ENCODE measurements around the gene SLC36A3.
"Not testable (repeated sequence)": the region's sequence is repeated elsewhere in the genome, so short reads cannot be mapped to it uniquely, and the experiment has no call there.

Gene SLC36A3

DNA sequence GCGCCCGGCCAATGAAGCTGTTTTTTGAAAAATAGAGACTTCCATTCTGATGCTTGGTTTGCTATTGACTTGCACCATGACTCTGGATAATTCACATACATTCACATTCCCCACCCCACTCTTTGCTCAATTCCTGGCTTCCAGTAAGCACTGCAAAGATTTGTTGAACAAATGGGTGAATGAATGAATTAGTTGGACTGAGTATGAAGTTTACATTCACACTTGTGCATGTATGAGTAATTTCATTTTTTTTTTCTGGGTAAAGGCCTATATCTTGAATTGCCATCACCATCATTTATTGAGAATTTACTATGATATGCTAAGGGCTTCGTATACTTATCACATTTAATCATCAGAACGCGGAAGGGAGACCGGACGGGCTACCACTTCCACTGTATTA is 65.9 kb downstream of the SLC36A3 start:
- FAIRE-seq (peak; percentile 74), DNase-seq (ENCODE audit: insufficient read length, low spot score) (no peak)
- TF ChIP-seq POLR2A (IDR thresholded peaks at IDR 0.05; ENCODE audit: low read depth, low read length) (no peak), POU2F2 (IDR thresholded peaks at IDR 0.05; ENCODE audit: low read depth, low read length) (no peak), SPI1 (IDR thresholded peaks at IDR 0.05; ENCODE audit: low read depth, low read length) (no peak), PAX5 (IDR thresholded peaks at IDR 0.05; ENCODE audit: insufficient read depth, low read length, severe bottlenecking) (no peak), TAF1 (IDR thresholded peaks at IDR 0.05; ENCODE audit: low read depth, low read length) (no peak), POLR2AphosphoS5 (IDR thresholded peaks at IDR 0.05; ENCODE audit: low read depth, low read length) (no peak)

DNA sequence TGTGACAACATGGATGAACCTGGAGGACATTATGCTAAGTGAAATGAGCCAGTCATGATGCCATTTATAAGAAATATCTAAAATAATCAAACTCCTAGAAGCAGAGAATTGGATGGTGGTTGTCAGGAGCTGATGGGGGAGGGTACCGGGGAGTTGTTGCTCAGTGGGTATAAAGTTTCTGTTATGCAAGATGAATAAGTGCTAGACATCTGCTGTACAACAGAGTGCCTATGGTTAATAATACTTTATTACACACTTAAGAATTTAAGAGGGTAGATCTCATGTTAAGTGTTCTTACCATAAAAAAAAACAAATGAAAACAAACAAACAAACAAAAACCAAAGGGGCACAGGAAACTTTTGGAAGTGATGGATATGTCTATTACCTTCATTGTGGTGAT is 66.7 kb downstream of the SLC36A3 start:
- FAIRE-seq (no peak), DNase-seq (ENCODE audit: insufficient read length, low spot score) (no peak)
- no peak for TF ChIP-seq PAX5 (IDR thresholded peaks at IDR 0.05; ENCODE audit: insufficient read depth, low read length, severe bottlenecking)
- no peak for TF ChIP-seq POLR2A (IDR thresholded peaks at IDR 0.05; ENCODE audit: low read depth, low read length)
- no peak for TF ChIP-seq POU2F2 (IDR thresholded peaks at IDR 0.05; ENCODE audit: low read depth, low read length)
- no peak for TF ChIP-seq TAF1 (IDR thresholded peaks at IDR 0.05; ENCODE audit: low read depth, low read length)
- no peak for TF ChIP-seq POLR2AphosphoS5 (IDR thresholded peaks at IDR 0.05; ENCODE audit: low read depth, low read length)
- TF ChIP-seq SPI1 (IDR thresholded peaks at IDR 0.05; ENCODE audit: low read depth, low read length), result no peak

DNA sequence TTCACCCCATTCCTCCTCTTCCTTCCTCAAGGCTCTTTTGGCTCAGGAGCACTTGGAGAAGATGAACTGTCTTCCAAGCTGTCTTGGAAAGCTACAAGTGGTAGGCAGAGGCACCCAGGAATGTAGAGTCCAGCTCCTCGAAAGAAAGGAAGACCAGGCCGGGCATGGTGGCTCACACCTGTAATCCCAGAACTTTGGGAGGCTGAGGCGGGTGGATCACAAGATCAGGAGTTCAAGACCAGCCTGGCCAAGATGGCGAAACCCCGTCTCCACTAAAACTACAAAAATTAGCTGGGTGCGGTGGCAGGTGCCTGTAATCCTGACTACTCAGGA is 68.4 kb downstream of the SLC36A3 start:
- DNase-seq (ENCODE audit: insufficient read length, low spot score); FAIRE-seq: not testable (repeated sequence)

DNA sequence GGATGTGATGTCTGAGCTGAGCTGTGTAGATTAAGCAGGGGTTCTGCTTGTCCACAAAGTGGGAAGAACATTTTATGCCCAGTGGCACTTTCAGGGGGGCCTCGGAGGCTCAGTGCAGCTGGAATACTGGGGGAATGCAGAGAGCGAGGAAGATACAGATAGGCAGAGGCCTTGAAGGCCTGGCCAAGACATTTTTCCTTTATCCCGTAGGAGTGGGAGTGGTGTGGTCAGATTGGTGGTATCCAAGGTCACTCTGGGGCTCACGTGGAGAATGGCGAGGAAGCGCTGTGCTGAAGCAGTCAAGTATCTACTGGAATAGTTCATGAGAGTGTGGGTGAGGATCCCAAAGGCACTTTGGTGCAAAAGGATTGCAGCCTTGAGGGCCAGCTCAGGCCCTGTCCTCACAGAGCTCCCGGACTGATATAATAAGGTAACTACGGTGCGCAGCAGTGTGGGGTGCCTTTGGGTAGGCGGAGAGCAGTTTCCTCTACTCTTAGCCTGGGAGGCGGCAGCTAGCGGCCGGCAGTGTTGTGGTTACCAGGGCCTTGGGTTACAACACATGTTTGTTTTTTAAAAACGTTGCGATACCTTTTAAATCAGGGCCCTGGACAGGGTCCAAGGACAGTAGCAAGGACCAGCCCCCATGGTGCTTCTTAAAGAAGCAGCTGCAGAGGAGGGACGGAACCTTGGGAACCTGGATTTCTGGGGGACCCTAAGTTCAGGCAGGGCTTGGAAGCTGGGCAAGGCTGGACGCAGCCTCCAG is 68.9 kb downstream of the SLC36A3 start:
- peak; percentile 94 for FAIRE-seq
- TF ChIP-seq TAF1 (IDR thresholded peaks at IDR 0.05; ENCODE audit: low read depth, low read length), result peak; percentile 45; the same call in 1 of the 2 replicates
- TF ChIP-seq SPI1 (IDR thresholded peaks at IDR 0.05; ENCODE audit: low read depth, low read length), result no peak
- no peak for TF ChIP-seq PAX5 (IDR thresholded peaks at IDR 0.05; ENCODE audit: insufficient read depth, low read length, severe bottlenecking)
- peak; percentile 61; the same call in 1 of the 2 replicates for TF ChIP-seq POU2F2 (IDR thresholded peaks at IDR 0.05; ENCODE audit: low read depth, low read length)
- TF ChIP-seq POLR2AphosphoS5 (IDR thresholded peaks at IDR 0.05; ENCODE audit: low read depth, low read length), result no peak
- no peak for TF ChIP-seq POLR2A (IDR thresholded peaks at IDR 0.05; ENCODE audit: low read depth, low read length)

DNA sequence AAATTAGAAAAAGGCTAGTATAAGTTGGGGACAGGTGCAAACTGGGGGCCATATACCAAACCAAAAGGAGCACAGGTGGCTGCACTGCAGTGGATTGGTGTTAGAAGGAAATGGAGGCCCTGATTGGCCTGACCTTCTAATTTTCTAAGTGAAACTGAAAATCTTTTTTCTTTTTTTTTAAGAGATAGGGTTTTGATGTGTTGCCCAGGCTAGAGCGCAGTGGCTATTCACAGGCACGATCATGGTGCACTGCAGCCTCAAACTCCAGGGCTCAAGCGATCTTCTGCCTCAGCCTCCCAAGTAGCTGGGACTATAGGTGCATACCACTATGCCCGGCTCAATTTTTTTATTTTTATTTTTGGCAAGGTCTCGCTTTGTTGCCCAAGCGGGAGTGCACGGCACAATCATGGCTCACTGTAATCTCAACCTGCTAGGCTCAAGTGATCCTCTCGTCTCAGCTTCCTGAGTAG is 69.9 kb downstream of the SLC36A3 start:
- DNase-seq (ENCODE audit: insufficient read length, low spot score), result peak; percentile 39
- no peak for TF ChIP-seq POU2F2 (IDR thresholded peaks at IDR 0.05; ENCODE audit: low read depth, low read length)
- no peak; the same call in 1 of the 2 replicates for TF ChIP-seq TAF1 (IDR thresholded peaks at IDR 0.05; ENCODE audit: low read depth, low read length)
- no peak for TF ChIP-seq POLR2AphosphoS5 (IDR thresholded peaks at IDR 0.05; ENCODE audit: low read depth, low read length)
- TF ChIP-seq SPI1 (IDR thresholded peaks at IDR 0.05; ENCODE audit: low read depth, low read length), result no peak
- TF ChIP-seq POLR2A (IDR thresholded peaks at IDR 0.05; ENCODE audit: low read depth, low read length), result no peak
- TF ChIP-seq PAX5 (IDR thresholded peaks at IDR 0.05; ENCODE audit: insufficient read depth, low read length, severe bottlenecking), result no peak

More for the DNA sequence above, 68.9 kb downstream of the SLC36A3 start:
- DNase-seq (ENCODE audit: insufficient read length, low spot score), result peak; percentile 53

DNA sequence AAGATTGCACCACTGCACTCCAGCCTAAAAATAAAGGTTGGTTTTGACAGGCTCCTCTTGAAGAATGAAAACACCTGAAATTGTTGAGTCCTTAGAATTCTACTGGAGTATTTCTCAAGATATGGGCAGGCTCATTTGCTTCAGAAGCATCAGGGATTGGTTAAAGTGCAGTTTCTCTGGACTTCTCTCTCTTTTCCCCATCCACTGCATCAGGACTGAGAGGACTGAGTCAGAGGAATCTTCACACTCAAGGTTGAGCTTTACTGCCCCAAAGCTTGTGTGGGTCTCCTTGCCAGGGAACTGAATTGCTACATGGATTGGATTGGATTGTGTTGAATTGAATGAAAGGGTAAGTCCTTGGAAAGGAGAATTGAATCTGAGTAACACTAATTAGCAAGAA is 72.2 kb downstream of the SLC36A3 start:
- FAIRE-seq (peak; percentile 57), DNase-seq (ENCODE audit: insufficient read length, low spot score) (no peak)
- TF ChIP-seq POLR2A (IDR thresholded peaks at IDR 0.05; ENCODE audit: low read depth, low read length) (no peak), SPI1 (IDR thresholded peaks at IDR 0.05; ENCODE audit: low read depth, low read length) (no peak), POLR2AphosphoS5 (IDR thresholded peaks at IDR 0.05; ENCODE audit: low read depth, low read length) (no peak), TAF1 (IDR thresholded peaks at IDR 0.05; ENCODE audit: low read depth, low read length) (no peak), POU2F2 (IDR thresholded peaks at IDR 0.05; ENCODE audit: low read depth, low read length) (no peak), PAX5 (IDR thresholded peaks at IDR 0.05; ENCODE audit: insufficient read depth, low read length, severe bottlenecking) (no peak)

More for the DNA sequence above, 69.9 kb downstream of the SLC36A3 start:
- peak; percentile 89 for FAIRE-seq

DNA sequence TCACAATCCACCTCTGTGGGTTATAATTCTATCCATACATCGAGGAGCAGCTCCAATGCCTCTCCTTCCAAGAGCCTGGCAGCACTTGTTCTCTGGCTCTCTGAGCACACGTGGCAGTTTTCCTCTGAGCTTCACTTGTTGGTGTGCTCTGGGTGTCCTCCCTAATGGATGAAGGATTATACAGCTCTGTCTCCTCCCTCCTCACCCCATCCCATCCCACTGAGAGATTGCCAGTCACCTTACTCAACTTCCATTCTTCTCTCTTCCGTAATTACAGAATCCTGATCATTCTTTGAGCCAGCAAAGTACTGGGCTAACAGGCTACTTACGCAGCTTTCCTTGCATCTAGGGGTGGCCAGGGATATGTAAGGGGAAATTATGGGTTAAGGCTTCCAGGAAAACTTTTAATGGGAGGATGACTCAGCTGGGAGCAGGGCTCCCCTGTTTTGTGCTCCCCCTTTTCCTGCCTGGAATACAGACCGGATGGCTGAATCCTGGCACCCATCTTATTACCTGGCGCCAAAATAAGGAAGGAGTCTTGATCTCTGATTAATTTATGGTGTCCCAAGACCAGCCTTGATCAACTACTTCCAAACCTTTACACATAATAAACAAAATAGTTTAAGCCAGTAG is 73.4 kb downstream of the SLC36A3 start:
- FAIRE-seq, result no peak
- DNase-seq (ENCODE audit: insufficient read length, low spot score), result no peak
- TF ChIP-seq POLR2AphosphoS5 (IDR thresholded peaks at IDR 0.05; ENCODE audit: low read depth, low read length), result no peak
- TF ChIP-seq POU2F2 (IDR thresholded peaks at IDR 0.05; ENCODE audit: low read depth, low read length), result no peak
- TF ChIP-seq POLR2A (IDR thresholded peaks at IDR 0.05; ENCODE audit: low read depth, low read length), result no peak
- TF ChIP-seq SPI1 (IDR thresholded peaks at IDR 0.05; ENCODE audit: low read depth, low read length), result no peak
- no peak for TF ChIP-seq PAX5 (IDR thresholded peaks at IDR 0.05; ENCODE audit: insufficient read depth, low read length, severe bottlenecking)
- TF ChIP-seq TAF1 (IDR thresholded peaks at IDR 0.05; ENCODE audit: low read depth, low read length), result no peak

DNA sequence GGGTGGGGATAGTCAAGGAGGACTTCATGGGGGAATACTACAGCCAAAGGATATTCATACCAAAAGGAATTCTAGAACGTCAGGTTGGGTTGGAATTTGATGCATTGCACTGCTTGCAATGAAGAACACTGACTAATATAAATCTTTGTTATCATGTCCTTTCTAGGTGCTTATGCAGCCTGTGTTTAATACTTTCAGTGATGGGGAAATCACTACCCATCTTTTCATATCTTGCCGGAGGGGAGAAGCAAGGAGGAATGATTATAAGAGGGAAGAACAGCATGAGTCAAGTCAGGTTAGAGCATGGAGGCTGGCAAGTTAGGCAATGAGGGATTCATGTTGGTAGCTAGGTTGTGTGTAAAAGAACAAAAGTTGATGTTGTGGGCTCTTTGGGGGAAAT is 74.6 kb downstream of the SLC36A3 start:
- FAIRE-seq (no peak), DNase-seq (ENCODE audit: insufficient read length, low spot score) (no peak)
- TF ChIP-seq POLR2A (IDR thresholded peaks at IDR 0.05; ENCODE audit: low read depth, low read length), result no peak
- TF ChIP-seq POU2F2 (IDR thresholded peaks at IDR 0.05; ENCODE audit: low read depth, low read length), result no peak
- no peak for TF ChIP-seq TAF1 (IDR thresholded peaks at IDR 0.05; ENCODE audit: low read depth, low read length)
- no peak for TF ChIP-seq POLR2AphosphoS5 (IDR thresholded peaks at IDR 0.05; ENCODE audit: low read depth, low read length)
- TF ChIP-seq SPI1 (IDR thresholded peaks at IDR 0.05; ENCODE audit: low read depth, low read length), result no peak
- no peak for TF ChIP-seq PAX5 (IDR thresholded peaks at IDR 0.05; ENCODE audit: insufficient read depth, low read length, severe bottlenecking)

DNA sequence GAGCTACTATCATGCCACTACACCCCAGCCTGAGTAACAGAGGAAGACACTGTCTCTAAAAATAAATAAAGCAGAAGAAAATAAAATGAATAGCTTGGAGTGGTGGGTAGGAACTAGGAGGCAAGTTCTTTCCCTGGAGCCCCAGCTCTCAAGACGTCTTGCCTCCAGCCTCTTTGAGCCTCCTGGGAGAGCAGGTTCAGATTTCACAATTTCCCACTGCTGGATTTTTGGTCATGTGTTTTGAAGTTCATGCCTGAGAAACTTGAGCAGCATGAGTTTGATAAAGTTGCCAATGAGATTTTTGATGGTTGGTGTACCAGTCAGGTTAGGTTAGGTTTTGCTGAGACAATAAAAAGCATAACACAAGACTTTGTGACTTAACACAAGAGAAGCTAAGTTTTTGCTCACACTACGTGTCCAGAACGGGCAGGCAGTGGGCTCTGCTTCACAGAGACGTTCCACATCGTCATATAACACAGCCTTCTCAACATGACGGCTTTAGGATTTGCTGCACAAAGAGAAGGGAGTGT is 75.6 kb downstream of the SLC36A3 start:
- FAIRE-seq (no peak), DNase-seq (ENCODE audit: insufficient read length, low spot score) (no peak)
- no peak for TF ChIP-seq SPI1 (IDR thresholded peaks at IDR 0.05; ENCODE audit: low read depth, low read length)
- TF ChIP-seq POU2F2 (IDR thresholded peaks at IDR 0.05; ENCODE audit: low read depth, low read length), result no peak
- TF ChIP-seq POLR2A (IDR thresholded peaks at IDR 0.05; ENCODE audit: low read depth, low read length), result no peak
- TF ChIP-seq TAF1 (IDR thresholded peaks at IDR 0.05; ENCODE audit: low read depth, low read length), result no peak
- TF ChIP-seq POLR2AphosphoS5 (IDR thresholded peaks at IDR 0.05; ENCODE audit: low read depth, low read length), result no peak
- no peak for TF ChIP-seq PAX5 (IDR thresholded peaks at IDR 0.05; ENCODE audit: insufficient read depth, low read length, severe bottlenecking)

Measured in GM12891 (cell line).